Left renal cortex interstitium (tissue), 4 donors: Measurements from ENCODE around the gene SPTLC2. TPM values are rescaled to one million over a fixed set of nuclear protein-coding genes. Genes with fewer than 3 reads are reported as not detected.

Experiments
- DNase-seq, 4 donors: peaks; one replicate each; pipeline ENCODE4 v3.0.0-alpha.2; 2013; ENCODE audit warnings: low read depth in 4 of 4, low spot score in 2 of 4, missing footprints in 1 of 4
- polyA plus RNA-seq, 4 donors: library from polyadenylated mRNA; unstranded; fragments of 120-200 nt; gene quantifications; one replicate each; pipeline ENCODE4 v1.2.1, GENCODE V29; 2013; ENCODE audit not compliant: insufficient read length in 4 of 4

Gene SPTLC2
- polyA plus RNA-seq, 4 donors = 67.1 to 71.3 (median 69.1) TPM

GRCh38 chr14:77511486-77512162 is 104.8 kb downstream of the SPTLC2 start:
- DNase-seq = no peak

DNA sequence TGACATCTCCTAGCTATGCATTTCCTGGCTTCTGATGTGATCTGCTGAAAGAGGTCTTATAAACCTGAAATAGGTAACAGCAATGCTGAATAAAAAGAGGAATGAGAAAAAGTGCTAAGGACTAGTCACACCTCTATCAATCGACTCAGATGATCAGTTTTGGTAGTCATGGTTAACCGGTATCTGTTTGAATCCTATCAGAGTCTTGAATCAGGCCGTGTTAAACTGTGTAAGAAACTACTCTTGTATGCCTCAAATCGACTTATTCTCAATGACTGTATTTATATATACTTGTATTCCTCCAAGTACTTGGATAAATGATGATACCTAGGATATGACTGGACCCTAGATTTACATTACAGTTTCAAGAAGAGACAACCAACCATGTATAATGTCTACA is 107.1 kb downstream of the SPTLC2 start:
- no peak for DNase-seq

DNA sequence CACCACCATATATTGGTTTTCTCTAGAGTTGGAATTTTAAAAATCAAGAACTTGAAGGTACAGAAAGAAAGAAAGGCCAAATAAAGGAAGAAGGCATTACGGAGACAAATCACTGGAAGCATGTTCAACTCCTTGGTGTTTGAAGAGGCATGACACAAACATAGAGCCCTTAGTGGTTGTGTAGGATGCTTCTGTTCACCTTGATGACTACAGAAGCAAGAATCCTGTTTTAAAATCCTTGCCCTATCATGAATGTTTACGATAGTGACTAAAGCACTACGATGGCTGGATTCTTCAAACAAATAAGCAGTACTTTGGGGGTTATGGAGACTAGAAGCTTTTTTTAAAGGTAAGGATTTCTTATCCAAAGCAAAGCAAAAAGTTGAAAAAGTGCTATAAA is 107.6 kb downstream of the SPTLC2 start:
- DNase-seq = no peak

DNA sequence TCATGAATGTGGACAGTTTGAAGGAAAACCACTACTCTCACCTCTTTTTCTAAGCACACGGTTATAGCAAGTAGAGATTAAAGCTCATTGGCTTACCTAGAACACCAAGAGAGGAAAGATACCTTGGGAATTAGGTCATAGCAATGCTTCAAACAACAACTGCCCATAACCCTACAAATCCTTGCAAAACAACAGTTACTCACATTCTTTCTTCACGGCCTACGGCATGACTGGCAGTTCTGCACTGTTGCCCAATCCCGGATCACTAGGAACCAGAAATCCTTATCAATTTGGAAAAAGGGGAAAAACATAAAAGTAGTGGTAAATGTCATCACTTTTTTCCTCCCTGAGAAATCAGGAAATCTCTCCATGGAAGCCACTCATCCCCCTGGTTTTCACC is 108.2 kb downstream of the SPTLC2 start:
- no peak for DNase-seq

- DNase-seq = no peak
Observed at GRCh38 chr14:77507762-77508161, 108.7 kb downstream of the SPTLC2 start.

- no peak for DNase-seq
Observed at GRCh38 chr14:77505031-77505430, 111.4 kb downstream of the SPTLC2 start.

- DNase-seq = no peak
Observed at GRCh38 chr14:77503138-77503537, 113.3 kb downstream of the SPTLC2 start.

GRCh38 chr14:77502109-77502782 is 114.2 kb downstream of the SPTLC2 start:
- DNase-seq = no peak

- no peak for DNase-seq
Observed at GRCh38 chr14:77498984-77499527, 117.4 kb downstream of the SPTLC2 start.

DNA sequence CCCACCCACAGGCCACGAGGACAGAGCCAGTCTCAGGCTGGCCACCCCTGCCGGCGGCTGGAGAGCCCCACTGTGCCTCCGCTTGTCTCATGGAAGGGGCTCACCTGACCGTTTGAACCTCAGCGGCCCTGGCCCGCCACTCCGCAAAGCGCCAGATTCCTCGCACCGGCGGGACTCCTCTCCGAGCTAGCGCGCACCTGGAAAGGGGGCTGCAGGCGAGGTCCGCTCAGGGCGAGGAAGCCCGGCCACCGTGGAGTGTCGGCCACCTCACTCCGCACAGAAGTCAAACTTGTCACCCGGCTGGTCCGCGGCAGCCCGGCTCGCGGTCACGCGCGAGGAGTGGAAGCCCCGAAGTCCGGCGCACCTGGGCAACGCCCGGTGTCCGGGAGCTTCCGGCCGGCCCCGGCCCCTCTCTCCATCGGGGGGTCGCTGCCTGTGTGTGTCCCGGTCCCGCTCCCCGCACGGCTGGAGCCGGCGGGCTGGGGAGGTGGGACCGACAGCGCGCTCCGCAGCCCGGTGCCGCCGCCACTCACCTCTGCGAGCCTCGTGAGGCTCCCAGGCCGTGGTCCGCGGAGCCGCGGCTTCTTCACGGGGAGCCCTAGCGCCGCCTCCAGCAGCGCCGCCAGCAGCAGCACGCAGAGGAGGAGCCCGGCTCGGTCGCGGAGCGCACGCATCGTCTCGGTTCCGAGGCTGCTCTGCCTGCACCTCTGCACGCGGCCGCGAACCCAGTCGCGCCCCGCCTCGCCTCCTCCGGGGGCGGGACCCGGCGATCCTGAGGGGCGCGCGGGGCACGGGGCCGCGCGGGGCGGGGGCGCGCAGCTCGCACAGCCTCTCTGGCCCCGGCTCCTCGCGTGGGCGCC is 118.1 kb downstream of the SPTLC2 start, which contains the start of gene ISM2:
TSS of gene ISM2 (minus strand) at position 697 of the 860 bp plus-strand sequence. CDS start at position 674, 23 bp downstream.
- no peak for DNase-seq

DNA sequence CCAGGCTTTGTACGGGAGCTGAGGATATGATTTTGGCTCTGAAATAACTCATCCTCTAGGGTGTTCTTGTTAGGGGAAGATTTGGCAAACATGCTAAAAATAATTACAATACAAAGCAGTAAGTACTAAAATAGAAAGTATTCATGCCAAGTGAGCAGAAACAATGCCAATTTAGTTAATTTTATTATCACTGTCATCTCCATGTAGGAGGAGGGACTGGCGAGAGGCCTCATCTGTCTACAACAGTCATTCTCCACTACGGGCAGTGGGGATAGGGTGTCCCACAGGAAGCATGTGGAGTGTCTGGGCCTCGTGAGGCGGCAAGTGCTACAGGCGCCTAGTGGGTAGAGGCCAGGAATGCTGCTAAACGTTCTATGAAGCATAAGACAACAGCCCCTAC is 121.1 kb downstream of the SPTLC2 start:
- no peak for DNase-seq

- no peak for DNase-seq
Observed at GRCh38 chr14:77491056-77491455, 125.4 kb downstream of the SPTLC2 start.

GRCh38 chr14:77490347-77490986 is 126.0 kb downstream of the SPTLC2 start:
- DNase-seq = no peak

DNA sequence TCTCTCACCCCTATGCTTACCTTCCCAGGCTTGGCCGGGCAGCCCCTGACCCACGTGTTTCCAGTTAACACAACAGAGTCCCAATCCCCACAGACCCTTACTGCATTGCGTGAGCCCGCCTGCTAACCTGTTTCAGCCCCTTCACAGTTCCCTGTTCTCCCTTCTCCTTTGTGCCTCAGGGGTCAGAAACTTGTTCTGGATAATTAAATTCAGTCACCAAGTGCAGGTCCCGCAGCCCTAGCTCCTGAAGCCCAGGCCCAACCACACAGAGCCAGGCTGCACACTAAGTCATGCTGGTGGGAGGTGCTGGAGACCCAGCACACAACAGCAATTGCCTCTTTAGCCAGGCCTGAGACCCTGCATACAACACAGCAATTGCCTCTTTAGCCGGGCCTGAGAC is 127.4 kb downstream of the SPTLC2 start:
- no peak for DNase-seq

- DNase-seq = no peak
Observed at GRCh38 chr14:77488558-77488957, 127.9 kb downstream of the SPTLC2 start.

GRCh38 chr14:77485901-77486678 is 130.3 kb downstream of the SPTLC2 start:
- DNase-seq = no peak

DNA sequence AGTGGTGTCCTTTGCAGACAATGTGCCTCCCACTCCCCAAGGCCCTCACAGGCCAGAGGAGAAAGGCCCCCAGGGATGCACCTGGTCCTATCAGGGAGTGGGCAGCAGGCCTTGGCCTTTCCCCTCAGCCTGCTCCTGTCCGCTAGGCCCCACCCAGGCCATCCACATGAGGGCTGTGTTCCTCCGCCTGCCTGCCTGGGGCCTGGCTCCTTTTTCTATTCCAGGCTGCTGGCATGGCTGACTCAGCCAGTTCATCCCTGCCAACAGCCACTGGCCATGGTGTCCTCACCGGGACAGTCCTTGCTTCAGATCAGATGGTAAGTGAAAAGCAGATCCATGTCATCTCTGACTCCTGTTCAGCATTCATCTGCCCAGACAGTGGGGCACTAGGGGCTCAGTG is 131.2 kb downstream of the SPTLC2 start:
- no peak for DNase-seq

GRCh38 chr14:77482422-77482821 is 134.0 kb downstream of the SPTLC2 start:
- DNase-seq = no peak

DNA sequence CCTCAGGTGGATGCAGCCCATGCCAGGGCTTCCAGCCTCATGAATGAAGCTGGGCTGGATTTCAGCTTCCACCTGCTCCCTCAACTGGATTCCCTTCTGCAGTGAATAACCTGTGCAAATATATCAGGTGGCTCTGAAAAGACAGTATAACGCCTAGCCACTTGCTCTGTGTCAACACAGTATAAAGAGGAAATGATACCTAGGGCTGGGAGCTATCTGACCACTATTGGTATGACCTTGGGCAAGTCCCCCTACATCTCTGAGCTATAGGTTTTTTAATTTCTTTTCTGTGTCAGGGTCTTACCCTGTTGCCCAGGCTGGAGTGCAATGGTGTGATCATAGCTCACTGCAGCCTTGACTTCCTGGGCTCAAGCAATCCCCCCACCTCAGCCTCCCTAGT is 137.6 kb downstream of the SPTLC2 start:
- DNase-seq = no peak

- no peak for DNase-seq
Observed at GRCh38 chr14:77478029-77478428, 138.4 kb downstream of the SPTLC2 start.
